Gastrocnemius medialis (tissue), 4 donors: Measurements from ENCODE around the gene SSR4. TPM values are rescaled to one million over a fixed set of nuclear protein-coding genes. Genes with fewer than 3 reads are reported as not detected.

Source experiments
- ATAC-seq, 2 donors: fragments of 150-250 bp; one replicate each; pipeline ENCODE4 v1.9.1; 2016
- DNase-seq, 2 donors: peaks; one replicate each; pipeline ENCODE4 v3.0.0-alpha.2; 2019
- H3K27ac ChIP-seq, 4 donors: fragments of 200-600 bp; sonication (generic); 1 replicate in 1 of 4; 2 replicates in 3 of 4; pipeline ENCODE4 v1.5.1; 2016 to 2018; ENCODE audit warnings: mild to moderate bottlenecking in 2 of 4, moderate library complexity in 1 of 4
- H3K27me3 ChIP-seq, 3 donors: fragments of 200-600 bp; sonication (generic) in 2 of 3; 1 replicate in 1 of 3; 2 replicates in 2 of 3; pipeline versions ENCODE4 v1.5.1 to v1.6.0; 2016 to 2019; ENCODE audit warnings: mild to moderate bottlenecking in 1 of 3, moderate library complexity in 1 of 3
- H3K36me3 ChIP-seq, 2 donors: fragments of 200-600 bp; sonication (generic) in 1 of 2; one replicate each; pipeline ENCODE4 v1.5.1; 2017 to 2018
- H3K4me1 ChIP-seq, 2 donors: fragments of 200-600 bp; sonication (generic) in 1 of 2; one replicate each; pipeline ENCODE4 v1.5.1; 2016 to 2017; ENCODE audit warnings: mild to moderate bottlenecking in 2 of 2
- H3K4me3 ChIP-seq, 4 donors: fragments of 200-600 bp; sonication (generic) in 3 of 4; 1 replicate in 1 of 4; 2 replicates in 3 of 4; pipeline ENCODE4 v1.5.1; 2016 to 2019; ENCODE audit warnings: mild to moderate bottlenecking in 2 of 4
- H3K9me3 ChIP-seq, 3 donors: fragments of 200-600 bp; sonication (generic) in 2 of 3; 1 replicate in 1 of 3; 2 replicates in 2 of 3; pipeline ENCODE4 v1.5.1; 2016 to 2019
- POLR2A ChIP-seq, 2 donors: fragments of 450-650 bp; IDR thresholded peaks; one replicate each; pipeline ENCODE4 v1.6.1; 2017; ENCODE audit warnings: antibody characterized with exemption in 2 of 2, mild to moderate bottlenecking in 2 of 2, moderate library complexity in 2 of 2
- in situ Hi-C, 4 donors: fragments of 200-750 bp; cut with MboI; loops; one replicate each; pipeline versions ENCODE4 v1.15.0 to v1.8.0; 2017; ENCODE audit warnings: low sequenced_read_pairs in 4 of 4
- intact Hi-C: fragments of 100-400 bp; cut with DNase I; formaldehyde crosslinking; loops from one replicate; pipeline ENCODE4 v1.15.1; 2023; ENCODE audit warnings: low total_unique reads
- total RNA-seq, 4 donors: library from RNA; depleted of rRNA; stranded (reverse); fragments of >200 nt; gene quantifications; one replicate each; pipeline versions ENCODE4 v1.1.0 to v1.2.3, GENCODE V29; 2016
- TF ChIP-seq, protein P1 (sequence below), 5 experiments: fragments of 450-650 bp in 3 of 5; fragments of 200-600 bp in 2 of 5; sonication (generic) in 2 of 5; IDR thresholded peaks in 4 of 5; conservative IDR thresholded peaks in 1 of 5; 1 replicate in 4 of 5; 2 replicates in 1 of 5; pipeline ENCODE4 v1.5.1; 2016 to 2019; ENCODE audit warnings: antibody characterized with exemption in 5 of 5, mild to moderate bottlenecking in 3 of 5, moderate library complexity in 3 of 5

The SSR4 gene
- total RNA-seq, 4 donors from 2014 or later = 73.9 to 111 (median 93.4) TPM

DNA sequence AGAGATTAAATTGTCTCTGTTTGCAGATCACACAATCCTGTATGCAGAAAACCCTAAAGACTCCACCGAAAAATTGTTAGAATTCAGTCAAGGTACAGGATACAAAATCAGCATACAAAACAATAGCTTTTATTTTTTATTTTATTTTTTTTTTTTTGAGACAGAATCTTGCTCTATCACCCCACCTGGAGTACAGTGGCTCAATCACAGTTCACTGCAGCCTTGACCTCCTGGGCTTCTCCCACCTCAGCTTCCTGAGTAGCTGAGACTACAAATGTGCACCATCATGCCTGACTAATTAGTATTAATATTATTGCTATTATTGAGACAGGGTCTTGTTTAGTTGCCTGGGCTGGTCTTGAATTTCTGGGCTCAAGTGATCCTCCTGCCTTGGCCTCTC lies 39.3 kb upstream of the SSR4 start:
- Histone ChIP-seq H3K27ac (no peak overlapping the region), H3K9me3 (peaks cover 0 to 6% (median 0%) of the 10 kb centered on the region in 3 donors), H3K4me3 (no peak overlapping the region), H3K36me3 (no peaks in the 10 kb centered on the region), H3K4me1 (no peaks in the 10 kb centered on the region), H3K27me3 (no peaks in the 10 kb centered on the region)
- TF ChIP-seq, protein P1, sequence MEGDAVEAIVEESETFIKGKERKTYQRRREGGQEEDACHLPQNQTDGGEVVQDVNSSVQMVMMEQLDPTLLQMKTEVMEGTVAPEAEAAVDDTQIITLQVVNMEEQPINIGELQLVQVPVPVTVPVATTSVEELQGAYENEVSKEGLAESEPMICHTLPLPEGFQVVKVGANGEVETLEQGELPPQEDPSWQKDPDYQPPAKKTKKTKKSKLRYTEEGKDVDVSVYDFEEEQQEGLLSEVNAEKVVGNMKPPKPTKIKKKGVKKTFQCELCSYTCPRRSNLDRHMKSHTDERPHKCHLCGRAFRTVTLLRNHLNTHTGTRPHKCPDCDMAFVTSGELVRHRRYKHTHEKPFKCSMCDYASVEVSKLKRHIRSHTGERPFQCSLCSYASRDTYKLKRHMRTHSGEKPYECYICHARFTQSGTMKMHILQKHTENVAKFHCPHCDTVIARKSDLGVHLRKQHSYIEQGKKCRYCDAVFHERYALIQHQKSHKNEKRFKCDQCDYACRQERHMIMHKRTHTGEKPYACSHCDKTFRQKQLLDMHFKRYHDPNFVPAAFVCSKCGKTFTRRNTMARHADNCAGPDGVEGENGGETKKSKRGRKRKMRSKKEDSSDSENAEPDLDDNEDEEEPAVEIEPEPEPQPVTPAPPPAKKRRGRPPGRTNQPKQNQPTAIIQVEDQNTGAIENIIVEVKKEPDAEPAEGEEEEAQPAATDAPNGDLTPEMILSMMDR (IDR thresholded peaks at IDR 0.05 in 4 of 5, conservative IDR thresholded peaks at IDR 0.05 in 1 of 5) = no peak
- TF ChIP-seq POLR2A (IDR thresholded peaks at IDR 0.05) = no peak
- intact Hi-C loops (no loop called here), in situ Hi-C loops (no loop called here)
- ATAC-seq (no peak), DNase-seq (no peak)

DNA sequence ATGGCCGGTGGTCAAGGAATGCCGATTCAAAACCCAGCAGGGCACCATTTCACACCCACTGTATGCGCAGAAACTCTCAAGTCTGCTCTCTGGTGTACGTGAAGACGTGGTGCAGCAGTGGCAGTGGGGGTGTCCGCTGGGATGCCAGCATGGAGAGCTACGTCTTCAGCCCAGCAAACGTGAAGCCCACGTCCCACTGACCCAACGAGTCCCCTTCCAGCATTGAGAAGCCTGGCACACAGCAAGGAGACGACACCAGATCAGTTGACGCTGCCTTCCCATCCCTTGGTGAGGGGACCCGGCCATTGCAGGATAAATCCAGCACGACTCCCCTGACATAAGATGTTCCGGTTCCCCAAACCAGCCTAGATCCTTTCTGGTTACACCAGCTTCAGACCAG lies 32.6 kb upstream of the SSR4 start:
- Histone ChIP-seq H3K27me3 (no peaks in the 10 kb centered on the region), H3K9me3 (no peaks in the 10 kb centered on the region), H3K4me1 (no peaks in the 10 kb centered on the region), H3K36me3 (no peaks in the 10 kb centered on the region), H3K4me3 (no peak overlapping the region), H3K27ac (no peak overlapping the region)
- intact Hi-C loops = no loop called here
- DNase-seq (no peak), ATAC-seq (no peak)
- in situ Hi-C loops = no loop called here
- TF ChIP-seq, protein P1 (IDR thresholded peaks at IDR 0.05 in 4 of 5, conservative IDR thresholded peaks at IDR 0.05 in 1 of 5) = no peak
- no peak for TF ChIP-seq POLR2A (IDR thresholded peaks at IDR 0.05)

DNA sequence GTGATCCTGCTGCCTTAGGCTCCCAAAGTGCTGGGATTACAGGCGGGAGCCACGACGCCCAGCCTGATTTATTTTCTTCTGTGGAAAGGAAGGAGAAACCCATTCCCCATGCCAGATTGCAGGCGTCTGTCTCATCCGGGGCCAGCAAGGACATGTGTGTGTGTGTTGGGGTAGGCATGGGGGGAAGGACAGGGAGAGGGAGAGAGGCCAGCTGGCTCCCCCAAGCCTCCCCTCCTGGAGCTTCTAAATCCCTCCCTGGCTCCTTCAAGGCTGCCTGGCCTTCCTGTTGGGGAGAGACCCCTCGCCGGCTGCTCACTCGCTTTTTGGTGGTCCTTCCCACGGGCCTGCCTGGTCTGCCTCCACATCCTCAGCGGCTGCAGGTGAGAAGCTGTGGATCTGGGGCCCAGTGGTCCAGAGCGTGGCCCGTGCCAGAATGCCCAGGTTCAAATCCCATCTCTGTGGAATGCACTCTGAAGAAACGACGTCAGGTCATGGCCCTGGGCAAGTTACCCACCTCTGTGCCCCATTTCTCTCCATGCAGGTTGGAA lies 31.8 kb upstream of the SSR4 start:
- Histone ChIP-seq H3K4me3 (no peak overlapping the region), H3K27me3 (no peaks in the 10 kb centered on the region), H3K4me1 (no peaks in the 10 kb centered on the region), H3K27ac (no peak overlapping the region), H3K9me3 (no peaks in the 10 kb centered on the region), H3K36me3 (no peaks in the 10 kb centered on the region)
- TF ChIP-seq POLR2A (IDR thresholded peaks at IDR 0.05) = no peak
- TF ChIP-seq, protein P1 (IDR thresholded peaks at IDR 0.05 in 4 of 5, conservative IDR thresholded peaks at IDR 0.05 in 1 of 5) = no peak
- DNase-seq = peak in 1 of 2 donors; percentile 6
- intact Hi-C loops (no loop called here), in situ Hi-C loops (no loop called here)
- ATAC-seq = no peak

DNA sequence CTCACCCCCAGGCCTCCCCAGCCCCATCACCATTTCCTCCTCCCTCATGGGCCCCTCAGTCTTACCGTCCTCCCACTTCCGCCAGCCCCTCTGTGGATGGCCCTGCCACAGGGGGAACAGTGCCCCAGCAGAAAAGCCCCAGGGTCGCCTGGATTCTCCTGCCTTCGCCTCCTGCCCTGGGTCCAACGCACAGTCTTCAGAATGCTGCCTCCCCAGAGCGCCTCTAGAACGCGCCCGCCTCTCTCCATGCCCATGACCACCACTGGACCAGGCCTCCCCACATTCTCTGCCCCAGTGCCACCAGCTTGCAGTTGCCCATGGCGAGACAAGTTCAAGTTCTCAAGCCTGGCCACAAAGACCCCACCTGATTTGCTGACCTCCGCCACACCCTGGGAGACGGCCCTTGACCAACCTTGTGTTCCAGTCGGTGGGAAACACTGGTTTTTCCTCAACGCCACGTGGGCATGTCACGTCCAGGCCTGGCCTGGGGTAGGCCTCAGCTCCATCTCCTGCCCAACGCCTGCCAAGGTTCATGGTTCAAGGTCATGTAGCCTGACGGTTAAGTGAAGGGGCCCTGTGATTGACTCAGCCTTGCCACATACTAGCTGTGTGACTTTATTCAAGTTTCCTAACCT lies 31.1 kb upstream of the SSR4 start:
- H3K9me3 ChIP-seq = no peaks in the 10 kb centered on the region
- DNase-seq = peak in 1 of 2 donors; percentile 6
- TF ChIP-seq, protein P1 (IDR thresholded peaks at IDR 0.05 in 4 of 5, conservative IDR thresholded peaks at IDR 0.05 in 1 of 5) = no peak
- no peaks in the 10 kb centered on the region for H3K27me3 ChIP-seq
- H3K27ac ChIP-seq = no peak overlapping the region
- intact Hi-C loops (no loop called here), in situ Hi-C loops (no loop called here)
- ATAC-seq = peak in 1 of 2 donors; percentile 16
- no peaks in the 10 kb centered on the region for H3K36me3 ChIP-seq
- no peak overlapping the region for H3K4me3 ChIP-seq
- H3K4me1 ChIP-seq = no peaks in the 10 kb centered on the region
